ENCODE data around the gene ZNF701. TPM values are rescaled to one million over a fixed set of nuclear protein-coding genes. Genes with fewer than 3 reads are reported as not detected.
A peak's percentile ranks its signal among the peaks of the same experiment; 100 is the strongest.
"Not testable (repeated sequence)": the region's sequence is repeated elsewhere in the genome, so short reads cannot be mapped to it uniquely, and the experiment has no call there.

The ZNF701 gene
- total RNA-seq, 1 experiment from 2014 or later: 14.7 TPM

- ChIA-PET POLR2A (ENCODE audit: low non-redundant PET) (no interaction called here), CTCF (no interaction called here)
- Histone ChIP-seq H3K27ac (ENCODE audit: low read depth, low read length, poor library complexity, severe bottlenecking) (no peak overlapping the region), H3K27me3 (replicated peaks; ENCODE audit: insufficient read depth, low read depth, low read length, poor library complexity) (no peaks in the 10 kb centered on the region), H3K4me3 (ENCODE audit: low read depth, low read length, poor library complexity, severe bottlenecking) (no peak overlapping the region), H3K4me1 (ENCODE audit: insufficient read depth, low read length, poor library complexity, severe bottlenecking) (no peaks in the 10 kb centered on the region), H3K9me3 (ENCODE audit: low read depth, low read length, poor library complexity, severe bottlenecking) (peaks cover 15% of the 10 kb centered on the region), H3K36me3 (ENCODE audit: insufficient read depth, low read length, poor library complexity, severe bottlenecking) (peaks cover 4% of the 10 kb centered on the region)
- TF ChIP-seq CTCF (conservative IDR thresholded peaks at IDR 0.05; ENCODE audit: low read depth, low read length) (no peak), EZH2 (IDR thresholded peaks at IDR 0.05; ENCODE audit: borderline replicate concordance, low read depth, low read length, poor library complexity, severe bottlenecking) (no peak)
- intact Hi-C loops (cut with micrococcal nuclease; ENCODE audit: unreplicated experiment): no loop called here
- no peak for DNase-seq (ENCODE audit: low spot score)
- BruUV-seq (replicated peaks): no TSS peak
These were observed 22.2 kb downstream of the ZNF701 start for GRCh38 chr19:52592301-52592700.

- intact Hi-C loops (cut with micrococcal nuclease; ENCODE audit: unreplicated experiment); POLR2A ChIA-PET (ENCODE audit: low non-redundant PET); H3K27ac ChIP-seq (ENCODE audit: low read depth, low read length, poor library complexity, severe bottlenecking); BruUV-seq (replicated peaks); DNase-seq (ENCODE audit: low spot score); CTCF ChIA-PET; H3K4me1 ChIP-seq (ENCODE audit: insufficient read depth, low read length, poor library complexity, severe bottlenecking); H3K4me3 ChIP-seq (ENCODE audit: low read depth, low read length, poor library complexity, severe bottlenecking); H3K27me3 ChIP-seq (replicated peaks; ENCODE audit: insufficient read depth, low read depth, low read length, poor library complexity); H3K36me3 ChIP-seq (ENCODE audit: insufficient read depth, low read length, poor library complexity, severe bottlenecking): not testable (repeated sequence)
- peaks cover 17% of the 10 kb centered on the region for H3K9me3 ChIP-seq (ENCODE audit: low read depth, low read length, poor library complexity, severe bottlenecking)
These were observed 23.4 kb downstream of the ZNF701 start for GRCh38 chr19:52593441-52593840.

- no peak overlapping the region for H3K27ac ChIP-seq (ENCODE audit: low read depth, low read length, poor library complexity, severe bottlenecking)
- TF ChIP-seq EZH2 (IDR thresholded peaks at IDR 0.05; ENCODE audit: borderline replicate concordance, low read depth, low read length, poor library complexity, severe bottlenecking): no peak
- no peak for TF ChIP-seq CTCF (conservative IDR thresholded peaks at IDR 0.05; ENCODE audit: low read depth, low read length)
- no peak for DNase-seq (ENCODE audit: low spot score)
- CTCF ChIA-PET: no interaction called here
- BruUV-seq (replicated peaks): no TSS peak
- H3K27me3 ChIP-seq (replicated peaks; ENCODE audit: insufficient read depth, low read depth, low read length, poor library complexity): no peaks in the 10 kb centered on the region
- no peaks in the 10 kb centered on the region for H3K36me3 ChIP-seq (ENCODE audit: insufficient read depth, low read length, poor library complexity, severe bottlenecking)
- POLR2A ChIA-PET (ENCODE audit: low non-redundant PET): no interaction called here
- H3K9me3 ChIP-seq (ENCODE audit: low read depth, low read length, poor library complexity, severe bottlenecking): peaks cover 23% of the 10 kb centered on the region
- H3K4me1 ChIP-seq (ENCODE audit: insufficient read depth, low read length, poor library complexity, severe bottlenecking): no peaks in the 10 kb centered on the region
- intact Hi-C loops (cut with micrococcal nuclease; ENCODE audit: unreplicated experiment): no loop called here
- H3K4me3 ChIP-seq (ENCODE audit: low read depth, low read length, poor library complexity, severe bottlenecking): no peak overlapping the region
These were observed 29.2 kb downstream of the ZNF701 start for GRCh38 chr19:52599241-52599640.

- Histone ChIP-seq H3K36me3 (ENCODE audit: insufficient read depth, low read length, poor library complexity, severe bottlenecking) (no peaks in the 10 kb centered on the region), H3K27me3 (replicated peaks; ENCODE audit: insufficient read depth, low read depth, low read length, poor library complexity) (no peaks in the 10 kb centered on the region), H3K4me3 (ENCODE audit: low read depth, low read length, poor library complexity, severe bottlenecking) (peak overlapping the region; percentile 56), H3K4me1 (ENCODE audit: insufficient read depth, low read length, poor library complexity, severe bottlenecking) (no peaks in the 10 kb centered on the region), H3K27ac (ENCODE audit: low read depth, low read length, poor library complexity, severe bottlenecking) (no peak overlapping the region), H3K9me3 (ENCODE audit: low read depth, low read length, poor library complexity, severe bottlenecking) (peaks cover 23% of the 10 kb centered on the region)
- POLR2A ChIA-PET (ENCODE audit: low non-redundant PET): no interaction called here
- intact Hi-C loops (cut with micrococcal nuclease; ENCODE audit: unreplicated experiment): no loop called here
- TF ChIP-seq CTCF (conservative IDR thresholded peaks at IDR 0.05; ENCODE audit: low read depth, low read length) (no peak), EZH2 (IDR thresholded peaks at IDR 0.05; ENCODE audit: borderline replicate concordance, low read depth, low read length, poor library complexity, severe bottlenecking) (no peak)
- DNase-seq (ENCODE audit: low spot score): peak; percentile 5
- CTCF ChIA-PET: no interaction called here
- no TSS peak for BruUV-seq (replicated peaks)
These were observed 30.5 kb downstream of the ZNF701 start for GRCh38 chr19:52600639-52601024.

All from A673 (cell line).